Transverse colon (tissue), 4 donors: ENCODE data around the gene NOVA1. TPM values are rescaled to one million over a fixed set of nuclear protein-coding genes. Genes with fewer than 3 reads are reported as not detected.

Experiments used
- DNase-seq: peaks from one replicate; pipeline ENCODE4 v3.0.0-alpha.2; 2019
- H3K27ac ChIP-seq, 4 donors: fragments of 200-600 bp; sonication (generic); 2 replicates each; pipeline ENCODE4 v1.5.1; 2016 to 2018; ENCODE audit warnings: inconsistent platforms in 4 of 4
- H3K27me3 ChIP-seq: fragments of 200-600 bp; sonication (generic); 2 replicates; pipeline ENCODE4 v1.5.1; 2017; ENCODE audit warnings: inconsistent platforms
- H3K36me3 ChIP-seq, 4 donors: fragments of 200-600 bp; sonication (generic); 2 replicates each; pipeline ENCODE4 v1.5.1; 2017 to 2019; ENCODE audit warnings: inconsistent platforms in 4 of 4
- H3K4me1 ChIP-seq, 4 donors: fragments of 200-600 bp; sonication (generic); 2 replicates each; pipeline ENCODE4 v1.5.1; 2017 to 2020; ENCODE audit warnings: inconsistent platforms in 4 of 4
- H3K4me3 ChIP-seq, 4 donors: fragments of 200-600 bp; sonication (generic); 1 replicate in 1 of 4; 2 replicates in 3 of 4; pipeline versions ENCODE4 v1.5.1 to v1.6.1; 2017 to 2019; ENCODE audit warnings: inconsistent platforms in 4 of 4
- H3K9me3 ChIP-seq, 2 donors: fragments of 200-600 bp; sonication (generic); 2 replicates each; pipeline ENCODE4 v1.5.1; 2017 to 2019; ENCODE audit warnings: inconsistent platforms in 2 of 2
- CTCF ChIP-seq, 5 experiments: fragments of 200-600 bp in 3 of 5; fragments of 450-650 bp in 2 of 5; sonication (generic) in 3 of 5; IDR thresholded peaks; 1 replicate in 2 of 5; 2 replicates in 3 of 5; pipeline ENCODE4 v1.5.1; 2016 to 2017; ENCODE audit warnings: antibody characterized with exemption in 5 of 5, inconsistent platforms in 3 of 5, mild to moderate bottlenecking in 2 of 5, moderate library complexity in 1 of 5
- EP300 ChIP-seq: sonication (generic); formaldehyde crosslinking; IDR thresholded peaks from one replicate; pipeline ENCODE4 v1.6.1; 2017; ENCODE audit warnings: antibody characterized with exemption, low read depth
- POLR2A ChIP-seq: fragments of 450-650 bp; IDR thresholded peaks from one replicate; pipeline ENCODE4 v1.6.1; 2016; ENCODE audit warnings: antibody characterized with exemption, mild to moderate bottlenecking, moderate library complexity
- POLR2AphosphoS5 ChIP-seq, 3 donors: sonication (generic); formaldehyde crosslinking; IDR thresholded peaks; one replicate each; pipeline ENCODE4 v1.6.1; 2016; ENCODE audit warnings: antibody characterized with exemption in 3 of 3
- WGBS, 2 donors: methylation state at CpG; one replicate each; pipeline ENCODE4 v1.1.5; 2018; ENCODE audit warnings: low coverage in 1 of 2; 5-methylcytosine and 5-hydroxymethylcytosine counted together
- in situ Hi-C, 4 donors: fragments of 200-750 bp; cut with MboI; loops; one replicate each; pipeline versions ENCODE4 v1.15.0 to v1.15.1; 2017; ENCODE audit warnings: low sequenced_read_pairs in 3 of 4, low pct_ligation_motif_present in 1 of 4, low pct_unique_long_range_greater_than_20kb in 1 of 4
- intact Hi-C: fragments of 100-400 bp; cut with DNase I; formaldehyde crosslinking; loops from one replicate; pipeline ENCODE4 v1.15.1; 2023; ENCODE audit warnings: low total_unique reads
- total RNA-seq, 4 donors: library from RNA; depleted of rRNA; stranded (reverse); fragments of >200 nt; gene quantifications; one replicate each; pipeline ENCODE4 v1.1.0, GENCODE V29; 2016

Gene NOVA1
- total RNA-seq, 4 donors from 2014 or later: 3.1 to 20.2 (median 6.2) TPM

- TF ChIP-seq CTCF (IDR thresholded peaks at IDR 0.05) (no peak), POLR2AphosphoS5 (IDR thresholded peaks at IDR 0.05) (no peak), EP300 (no peak), POLR2A (no peak)
- intact Hi-C loops: no loop called here
- DNase-seq: no peak
- no peaks in the 10 kb centered on the region for H3K4me1 ChIP-seq
- 68 to 78% methylated on average over 2 of the region's 2 CpGs for WGBS, 2 donors
- H3K9me3 ChIP-seq: no peaks in the 10 kb centered on the region
- no peak overlapping the region for H3K4me3 ChIP-seq
- no peak overlapping the region for H3K27ac ChIP-seq
- in situ Hi-C loops: no loop called here
- H3K36me3 ChIP-seq: no peaks in the 10 kb centered on the region
- H3K27me3 ChIP-seq: no peaks in the 10 kb centered on the region
Observed at GRCh38 chr14:26443654-26444053, 154.2 kb downstream of the NOVA1 start.

- no peaks in the 10 kb centered on the region for H3K4me1 ChIP-seq
- H3K9me3 ChIP-seq: no peaks in the 10 kb centered on the region
- no peak for DNase-seq
- in situ Hi-C loops: no loop called here
- no peak for TF ChIP-seq EP300
- no peak for TF ChIP-seq POLR2A
- TF ChIP-seq CTCF (IDR thresholded peaks at IDR 0.05): no peak
- TF ChIP-seq POLR2AphosphoS5 (IDR thresholded peaks at IDR 0.05): no peak
- no peaks in the 10 kb centered on the region for H3K36me3 ChIP-seq
- intact Hi-C loops: no loop called here
- no peak overlapping the region for H3K4me3 ChIP-seq
- H3K27ac ChIP-seq: no peak overlapping the region
- no peaks in the 10 kb centered on the region for H3K27me3 ChIP-seq
Observed at GRCh38 chr14:26429205-26429604, 168.6 kb downstream of the NOVA1 start.

GRCh38 chr14:26427097-26427496 is 170.7 kb downstream of the NOVA1 start:
- H3K9me3 ChIP-seq: no peaks in the 10 kb centered on the region
- no peak overlapping the region for H3K4me3 ChIP-seq
- in situ Hi-C loops (no loop called here), intact Hi-C loops (no loop called here)
- no peaks in the 10 kb centered on the region for H3K36me3 ChIP-seq
- WGBS, 2 donors: 60 to 69% methylated on average over 5 of the region's 5 CpGs
- H3K4me1 ChIP-seq: no peaks in the 10 kb centered on the region
- no peak for DNase-seq
- H3K27me3 ChIP-seq: no peaks in the 10 kb centered on the region
- no peak overlapping the region for H3K27ac ChIP-seq
- TF ChIP-seq EP300 (no peak), CTCF (IDR thresholded peaks at IDR 0.05) (no peak), POLR2AphosphoS5 (IDR thresholded peaks at IDR 0.05) (no peak), POLR2A (no peak)

- no peak for TF ChIP-seq POLR2AphosphoS5 (IDR thresholded peaks at IDR 0.05)
- no peak for TF ChIP-seq CTCF (IDR thresholded peaks at IDR 0.05)
- TF ChIP-seq EP300: no peak
- no peak for TF ChIP-seq POLR2A
- WGBS, 2 donors: 59 to 69% methylated on average over 2 of the region's 2 CpGs
- in situ Hi-C loops (no loop called here), intact Hi-C loops (no loop called here)
- H3K4me3 ChIP-seq: no peak overlapping the region
- no peaks in the 10 kb centered on the region for H3K36me3 ChIP-seq
- no peak for DNase-seq
- H3K9me3 ChIP-seq: no peaks in the 10 kb centered on the region
- no peaks in the 10 kb centered on the region for H3K27me3 ChIP-seq
- H3K27ac ChIP-seq: no peak overlapping the region
- H3K4me1 ChIP-seq: no peaks in the 10 kb centered on the region
Observed at GRCh38 chr14:26424537-26424936, 173.3 kb downstream of the NOVA1 start.
